Karpas-422 (cell line): ENCODE results near the gene ZNRF3. TPM values are rescaled to one million over a fixed set of nuclear protein-coding genes. Genes with fewer than 3 reads are reported as not detected.
A peak's percentile ranks its signal among the peaks of the same experiment; 100 is the strongest.

ENCODE experiments used
- DNase-seq: peaks from one replicate; pipeline ENCODE4 v3.0.0-alpha.2; 2015
- H2AFZ ChIP-seq: fragments of 200-600 bp; sonication (generic); 2 replicates; pipeline ENCODE4 v1.6.1; 2014; ENCODE audit warnings: antibody characterized with exemption, low read length, mixed read lengths
- H3K27ac ChIP-seq: fragments of 200-600 bp; sonication (generic); 2 replicates; pipeline ENCODE4 v1.5.1; 2014; ENCODE audit warnings: mild to moderate bottlenecking, low read length, moderate library complexity
- H3K27me3 ChIP-seq: fragments of 200-600 bp; sonication (generic); 2 replicates; pipeline ENCODE4 v1.6.1; 2014; ENCODE audit warnings: low read length, mixed read lengths
- H3K36me3 ChIP-seq: fragments of 200-600 bp; sonication (generic); 2 replicates; pipeline ENCODE4 v1.6.1; 2014; ENCODE audit warnings: low read length, mixed read lengths; ENCODE audit not compliant: insufficient read depth
- H3K4me1 ChIP-seq: fragments of 200-600 bp; sonication (generic); 2 replicates; pipeline ENCODE4 v1.6.1; 2014; ENCODE audit warnings: mild to moderate bottlenecking, low read length, mixed read lengths
- H3K4me2 ChIP-seq: fragments of 200-600 bp; sonication (generic); 2 replicates; pipeline ENCODE4 v1.6.1; 2014; ENCODE audit warnings: low read length, low read depth, mild to moderate bottlenecking; ENCODE audit not compliant: poor library complexity, severe bottlenecking
- H3K4me3 ChIP-seq: fragments of 200-600 bp; sonication (generic); 2 replicates; pipeline ENCODE4 v1.5.1; 2014; ENCODE audit warnings: mild to moderate bottlenecking, antibody characterized with exemption, low read length, mixed read lengths
- H3K79me2 ChIP-seq: fragments of 200-600 bp; sonication (generic); 2 replicates; pipeline ENCODE4 v1.6.1; 2014; ENCODE audit warnings: mild to moderate bottlenecking, low read length, mixed read lengths
- H3K9ac ChIP-seq: fragments of 200-600 bp; sonication (generic); 2 replicates; pipeline ENCODE4 v1.6.0; 2014; ENCODE audit warnings: low read length
- H3K9me2 ChIP-seq: fragments of 200-600 bp; sonication (generic), shearing (Covaris generic); replicated peaks from 2 replicates; pipeline ENCODE4 v1.6.0; 2014; ENCODE audit warnings: mild to moderate bottlenecking, low read length, moderate library complexity; ENCODE audit not compliant: insufficient read depth
- H3K9me3 ChIP-seq: fragments of 300-700, 200-600 bp; sonication (generic); 2 replicates; pipeline ENCODE4 v1.6.1; 2014; ENCODE audit warnings: low read length, mixed read lengths
- H4K20me1 ChIP-seq: fragments of 200-600 bp; sonication (generic); 2 replicates; pipeline ENCODE4 v1.6.1; 2014; ENCODE audit warnings: mild to moderate bottlenecking, antibody characterized with exemption, low read length, low read depth; ENCODE audit not compliant: insufficient read depth
- total RNA-seq: library from RNA; depleted of rRNA; stranded (reverse); fragments of >200 nt; shearing (Covaris generic); gene quantifications from 2 replicates; pipeline ENCODE4 v1.2.3, GENCODE V29; 2014; ENCODE audit warnings: low replicate concordance

Gene ZNRF3
- total RNA-seq, 1 experiment from 2014 or later: 0.19 TPM

GRCh38 chr22:28935713-28936112 lies 52.3 kb downstream of the ZNRF3 start:
- H3K36me3 ChIP-seq: no peaks in the 10 kb centered on the region
- H3K9me3 ChIP-seq: no peaks in the 10 kb centered on the region
- peaks cover 6% of the 10 kb centered on the region; the same call in 1 of the 2 replicates for H3K27me3 ChIP-seq
- no peak overlapping the region for H3K9ac ChIP-seq
- DNase-seq: peak; percentile 66
- H3K4me1 ChIP-seq: peaks cover 16% of the 10 kb centered on the region
- no peak overlapping the region for H3K4me3 ChIP-seq
- no peaks in the 10 kb centered on the region for H4K20me1 ChIP-seq
- H3K4me2 ChIP-seq: no peak overlapping the region
- no peaks in the 10 kb centered on the region for H3K9me2 ChIP-seq
- no peak overlapping the region for H2AFZ ChIP-seq
- H3K27ac ChIP-seq: no peak overlapping the region
- H3K79me2 ChIP-seq: no peaks in the 10 kb centered on the region

GRCh38 chr22:28936200-28936599 lies 52.8 kb downstream of the ZNRF3 start:
- H3K27ac ChIP-seq: no peak overlapping the region
- peaks cover 12% of the 10 kb centered on the region for H3K4me1 ChIP-seq
- H4K20me1 ChIP-seq: no peaks in the 10 kb centered on the region
- no peaks in the 10 kb centered on the region for H3K9me3 ChIP-seq
- H3K36me3 ChIP-seq: no peaks in the 10 kb centered on the region
- no peak overlapping the region for H3K4me3 ChIP-seq
- no peak overlapping the region for H3K9ac ChIP-seq
- DNase-seq: no peak
- peaks cover 6% of the 10 kb centered on the region; the same call in 1 of the 2 replicates for H3K27me3 ChIP-seq
- H3K9me2 ChIP-seq: no peaks in the 10 kb centered on the region
- no peak overlapping the region for H3K4me2 ChIP-seq
- H3K79me2 ChIP-seq: no peaks in the 10 kb centered on the region
- H2AFZ ChIP-seq: no peak overlapping the region

GRCh38 chr22:28937206-28938025 lies 54.0 kb downstream of the ZNRF3 start:
- H3K79me2 ChIP-seq: no peaks in the 10 kb centered on the region
- H3K9ac ChIP-seq: no peak overlapping the region
- H3K4me1 ChIP-seq: peaks cover 3% of the 10 kb centered on the region; the same call in 1 of the 2 replicates
- H3K4me3 ChIP-seq: no peak overlapping the region
- no peaks in the 10 kb centered on the region for H3K9me2 ChIP-seq
- no peaks in the 10 kb centered on the region for H4K20me1 ChIP-seq
- no peak overlapping the region for H3K27ac ChIP-seq
- H3K36me3 ChIP-seq: no peaks in the 10 kb centered on the region
- DNase-seq: no peak
- no peak overlapping the region for H2AFZ ChIP-seq
- no peaks in the 10 kb centered on the region for H3K27me3 ChIP-seq
- no peaks in the 10 kb centered on the region for H3K9me3 ChIP-seq
- H3K4me2 ChIP-seq: no peak overlapping the region

- no peaks in the 10 kb centered on the region for H3K79me2 ChIP-seq
Observed at GRCh38 chr22:28938286-28938833, 55.0 kb downstream of the ZNRF3 start.

GRCh38 chr22:28939394-28939793 lies 56.0 kb downstream of the ZNRF3 start:
- Histone ChIP-seq H4K20me1 (no peaks in the 10 kb centered on the region), H3K9me3 (no peaks in the 10 kb centered on the region), H3K79me2 (no peaks in the 10 kb centered on the region), H3K27ac (no peak overlapping the region), H3K4me3 (no peak overlapping the region), H3K9me2 (no peaks in the 10 kb centered on the region), H3K4me2 (no peak overlapping the region), H2AFZ (no peak overlapping the region), H3K4me1 (peaks cover 17% of the 10 kb centered on the region), H3K36me3 (no peaks in the 10 kb centered on the region), H3K9ac (no peak overlapping the region), H3K27me3 (no peaks in the 10 kb centered on the region)
- DNase-seq: no peak

More at GRCh38 chr22:28938286-28938833, 55.0 kb downstream of the ZNRF3 start:
- Histone ChIP-seq H3K27ac (no peak overlapping the region), H3K9me3 (no peaks in the 10 kb centered on the region), H3K4me1 (peaks cover 12% of the 10 kb centered on the region), H3K4me2 (no peak overlapping the region), H3K4me3 (no peak overlapping the region), H3K27me3 (no peaks in the 10 kb centered on the region), H3K9ac (no peak overlapping the region), H3K36me3 (no peaks in the 10 kb centered on the region), H2AFZ (no peak overlapping the region), H3K9me2 (no peaks in the 10 kb centered on the region), H4K20me1 (no peaks in the 10 kb centered on the region)
- DNase-seq: no peak

- Histone ChIP-seq H3K9me2 (no peaks in the 10 kb centered on the region), H3K79me2 (no peaks in the 10 kb centered on the region), H3K27ac (no peak overlapping the region), H4K20me1 (no peaks in the 10 kb centered on the region), H3K4me2 (no peak overlapping the region), H3K9ac (no peak overlapping the region), H3K4me1 (peaks cover 15% of the 10 kb centered on the region), H3K36me3 (no peaks in the 10 kb centered on the region), H2AFZ (no peak overlapping the region), H3K4me3 (no peak overlapping the region), H3K27me3 (no peaks in the 10 kb centered on the region), H3K9me3 (no peaks in the 10 kb centered on the region)
- no peak for DNase-seq
Observed at GRCh38 chr22:28939932-28940331, 56.6 kb downstream of the ZNRF3 start.

- Histone ChIP-seq H2AFZ (no peak overlapping the region), H3K9me3 (no peaks in the 10 kb centered on the region), H3K36me3 (no peaks in the 10 kb centered on the region), H3K27me3 (no peaks in the 10 kb centered on the region), H4K20me1 (no peaks in the 10 kb centered on the region), H3K4me2 (no peak overlapping the region), H3K4me1 (peaks cover 14% of the 10 kb centered on the region), H3K9me2 (no peaks in the 10 kb centered on the region), H3K9ac (no peak overlapping the region), H3K4me3 (no peak overlapping the region), H3K79me2 (no peaks in the 10 kb centered on the region), H3K27ac (no peak overlapping the region)
- DNase-seq: no peak
Observed at GRCh38 chr22:28940441-28940840, 57.1 kb downstream of the ZNRF3 start.

- no peaks in the 10 kb centered on the region for H3K9me3 ChIP-seq
- no peak for DNase-seq
- H3K9ac ChIP-seq: no peak overlapping the region
- H3K4me1 ChIP-seq: peaks cover 14% of the 10 kb centered on the region
- H3K79me2 ChIP-seq: no peaks in the 10 kb centered on the region
- no peak overlapping the region for H2AFZ ChIP-seq
- H3K27ac ChIP-seq: no peak overlapping the region
- H3K4me3 ChIP-seq: no peak overlapping the region
- no peaks in the 10 kb centered on the region for H3K9me2 ChIP-seq
- no peaks in the 10 kb centered on the region for H4K20me1 ChIP-seq
- H3K27me3 ChIP-seq: no peaks in the 10 kb centered on the region; the same call in 1 of the 2 replicates
- H3K4me2 ChIP-seq: no peak overlapping the region
- H3K36me3 ChIP-seq: no peaks in the 10 kb centered on the region
Observed at GRCh38 chr22:28942333-28942732, 59.0 kb downstream of the ZNRF3 start.
